ENCODE measurements around the gene IGSF5.

- no peak for TF ChIP-seq NFYB (IDR thresholded peaks at IDR 0.05; ENCODE audit: insufficient read depth, low read depth, low read length)
- TF ChIP-seq, protein P1, sequence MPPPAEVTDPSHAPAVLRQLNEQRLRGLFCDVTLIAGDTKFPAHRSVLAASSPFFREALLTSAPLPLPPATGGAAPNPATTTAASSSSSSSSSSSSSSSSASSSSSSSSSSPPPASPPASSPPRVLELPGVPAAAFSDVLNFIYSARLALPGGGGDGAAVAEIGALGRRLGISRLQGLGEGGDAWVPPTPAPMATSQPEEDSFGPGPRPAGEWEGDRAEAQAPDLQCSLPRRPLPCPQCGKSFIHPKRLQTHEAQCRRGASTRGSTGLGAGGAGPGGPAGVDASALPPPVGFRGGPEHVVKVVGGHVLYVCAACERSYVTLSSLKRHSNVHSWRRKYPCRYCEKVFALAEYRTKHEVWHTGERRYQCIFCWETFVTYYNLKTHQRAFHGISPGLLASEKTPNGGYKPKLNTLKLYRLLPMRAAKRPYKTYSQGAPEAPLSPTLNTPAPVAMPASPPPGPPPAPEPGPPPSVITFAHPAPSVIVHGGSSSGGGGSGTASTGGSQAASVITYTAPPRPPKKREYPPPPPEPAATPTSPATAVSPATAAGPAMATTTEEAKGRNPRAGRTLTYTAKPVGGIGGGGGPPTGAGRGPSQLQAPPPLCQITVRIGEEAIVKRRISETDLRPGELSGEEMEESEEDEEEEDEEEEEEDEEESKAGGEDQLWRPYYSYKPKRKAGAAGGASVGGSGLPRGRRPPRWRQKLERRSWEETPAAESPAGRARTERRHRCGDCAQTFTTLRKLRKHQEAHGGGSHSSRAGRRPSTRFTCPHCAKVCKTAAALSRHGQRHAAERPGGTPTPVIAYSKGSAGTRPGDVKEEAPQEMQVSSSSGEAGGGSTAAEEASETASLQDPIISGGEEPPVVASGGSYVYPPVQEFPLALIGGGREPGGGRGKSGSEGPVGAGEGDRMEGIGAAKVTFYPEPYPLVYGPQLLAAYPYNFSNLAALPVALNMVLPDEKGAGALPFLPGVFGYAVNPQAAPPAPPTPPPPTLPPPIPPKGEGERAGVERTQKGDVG (CRISPR knock-in tag; IDR thresholded peaks at IDR 0.05): no peak
Measured at GRCh38 chr21:39707316-39707715, 37.7 kb upstream of the IGSF5 start.

All from GM12878 (cell line).